ENCODE data around the gene HSDL1. TPM values are rescaled to one million over a fixed set of nuclear protein-coding genes. Genes with fewer than 3 reads are reported as not detected.

HSDL1 gene
- total RNA-seq, 1 experiment from 2014 or later: 35.8 TPM

DNA sequence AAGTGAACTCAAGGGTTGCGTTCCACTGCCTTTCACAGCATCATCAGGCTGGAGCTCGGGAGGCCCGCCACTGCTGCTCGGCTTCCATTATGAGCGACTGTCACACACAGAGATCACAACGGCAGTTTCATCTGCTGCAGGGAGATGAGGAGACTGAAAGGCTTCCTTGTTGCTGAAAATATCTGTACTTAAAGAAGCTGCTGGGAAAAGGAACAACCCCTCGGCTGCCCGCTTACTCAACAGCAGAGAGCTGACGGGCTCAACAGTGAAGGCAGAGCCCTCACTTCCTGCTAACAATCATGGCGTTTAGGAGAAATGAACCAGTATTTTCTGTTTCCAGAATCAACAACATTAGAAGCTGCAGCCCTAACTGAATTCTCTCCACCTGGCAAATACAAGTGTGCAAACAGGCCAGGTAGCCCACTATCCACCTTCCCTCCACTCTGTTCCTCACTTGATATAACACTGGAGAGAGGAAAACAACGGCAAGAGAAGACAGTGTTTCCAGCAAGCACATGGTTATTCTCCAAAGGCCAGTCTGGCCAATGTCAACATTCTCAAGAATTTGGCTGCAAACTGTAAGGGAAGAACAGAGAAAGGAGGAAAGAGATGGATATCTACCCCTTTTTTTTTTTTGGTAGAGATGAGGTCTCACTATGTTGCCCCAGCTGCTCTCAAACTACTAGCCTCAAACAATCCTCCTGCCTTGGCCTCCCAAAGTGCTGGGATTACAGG is 62.0 kb downstream of the HSDL1 start:
- Histone ChIP-seq H3K36me3 (ENCODE audit: control insufficient read depth in 1 of 2, insufficient read depth in 2 of 2, low read length in 2 of 2) (peaks cover 31 to 60% of the 10 kb centered on the region in 2 experiments), H3K9ac (ENCODE audit: low read length) (no peak overlapping the region), H3K4me1 (ENCODE audit: control insufficient read depth in 1 of 2, insufficient read depth in 2 of 2, low read length in 2 of 2) (no peaks in the 10 kb centered on the region), H2AFZ (ENCODE audit: low read depth, low read length, poor library complexity, severe bottlenecking) (no peak overlapping the region), H3K9me2 (ENCODE audit: insufficient read depth) (no peaks in the 10 kb centered on the region), H3K4me2 (ENCODE audit: low read length) (no peak overlapping the region), H3K27ac (ENCODE audit: low read depth, low read length) (no peak overlapping the region), H3K79me2 (ENCODE audit: insufficient read depth, low read length) (no peaks in the 10 kb centered on the region), H3K4me3 (replicated peaks in 1 of 2; ENCODE audit: low read depth in 1 of 2, low read length in 2 of 2) (no peak overlapping the region), H3K9me3 (ENCODE audit: control insufficient read depth in 1 of 2, insufficient read depth in 1 of 2, low read depth in 1 of 2, low read length in 2 of 2) (no peaks in the 10 kb centered on the region), H4K20me1 (ENCODE audit: insufficient read depth) (no peaks in the 10 kb centered on the region), H3K27me3 (ENCODE audit: insufficient read depth, low read length) (no peaks in the 10 kb centered on the region)
- DNase-seq (ENCODE audit: low read depth, low spot score) (no peak), ATAC-seq (no peak)
- BruUV-seq (replicated peaks): no TSS peak
- POLR2A ChIA-PET: no interaction called here
- intact Hi-C loops (cut with micrococcal nuclease): no loop called here
- no peak for TF ChIP-seq SRF (IDR thresholded peaks at IDR 0.05; ENCODE audit: low read depth)
- no peak for TF ChIP-seq SP1 (IDR thresholded peaks at IDR 0.05; ENCODE audit: low read depth)
- TF ChIP-seq, protein P1, sequence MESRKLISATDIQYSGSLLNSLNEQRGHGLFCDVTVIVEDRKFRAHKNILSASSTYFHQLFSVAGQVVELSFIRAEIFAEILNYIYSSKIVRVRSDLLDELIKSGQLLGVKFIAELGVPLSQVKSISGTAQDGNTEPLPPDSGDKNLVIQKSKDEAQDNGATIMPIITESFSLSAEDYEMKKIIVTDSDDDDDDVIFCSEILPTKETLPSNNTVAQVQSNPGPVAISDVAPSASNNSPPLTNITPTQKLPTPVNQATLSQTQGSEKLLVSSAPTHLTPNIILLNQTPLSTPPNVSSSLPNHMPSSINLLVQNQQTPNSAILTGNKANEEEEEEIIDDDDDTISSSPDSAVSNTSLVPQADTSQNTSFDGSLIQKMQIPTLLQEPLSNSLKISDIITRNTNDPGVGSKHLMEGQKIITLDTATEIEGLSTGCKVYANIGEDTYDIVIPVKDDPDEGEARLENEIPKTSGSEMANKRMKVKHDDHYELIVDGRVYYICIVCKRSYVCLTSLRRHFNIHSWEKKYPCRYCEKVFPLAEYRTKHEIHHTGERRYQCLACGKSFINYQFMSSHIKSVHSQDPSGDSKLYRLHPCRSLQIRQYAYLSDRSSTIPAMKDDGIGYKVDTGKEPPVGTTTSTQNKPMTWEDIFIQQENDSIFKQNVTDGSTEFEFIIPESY (IDR thresholded peaks at IDR 0.05; ENCODE audit: extremely low read depth, insufficient replicate concordance, low read length): no peak
- no peak for TF ChIP-seq EZH2phosphoT487 (IDR thresholded peaks at IDR 0.05; ENCODE audit: borderline replicate concordance)
- TF ChIP-seq RAD21 (IDR thresholded peaks at IDR 0.05; ENCODE audit: low read depth): no peak
- TF ChIP-seq SIN3A (IDR thresholded peaks at IDR 0.05; ENCODE audit: low read depth): no peak
- no peak for TF ChIP-seq TCF7L2 (IDR thresholded peaks at IDR 0.05; ENCODE audit: borderline replicate concordance, extremely low read depth, insufficient read depth, insufficient read length)
- no peak for TF ChIP-seq FOSL1 (IDR thresholded peaks at IDR 0.05; ENCODE audit: low read depth)
- TF ChIP-seq JUND (IDR thresholded peaks at IDR 0.05): no peak
- TF ChIP-seq, protein P2, sequence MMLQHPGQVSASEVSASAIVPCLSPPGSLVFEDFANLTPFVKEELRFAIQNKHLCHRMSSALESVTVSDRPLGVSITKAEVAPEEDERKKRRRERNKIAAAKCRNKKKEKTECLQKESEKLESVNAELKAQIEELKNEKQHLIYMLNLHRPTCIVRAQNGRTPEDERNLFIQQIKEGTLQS (IDR thresholded peaks at IDR 0.05): no peak
- TF ChIP-seq, protein P3, sequence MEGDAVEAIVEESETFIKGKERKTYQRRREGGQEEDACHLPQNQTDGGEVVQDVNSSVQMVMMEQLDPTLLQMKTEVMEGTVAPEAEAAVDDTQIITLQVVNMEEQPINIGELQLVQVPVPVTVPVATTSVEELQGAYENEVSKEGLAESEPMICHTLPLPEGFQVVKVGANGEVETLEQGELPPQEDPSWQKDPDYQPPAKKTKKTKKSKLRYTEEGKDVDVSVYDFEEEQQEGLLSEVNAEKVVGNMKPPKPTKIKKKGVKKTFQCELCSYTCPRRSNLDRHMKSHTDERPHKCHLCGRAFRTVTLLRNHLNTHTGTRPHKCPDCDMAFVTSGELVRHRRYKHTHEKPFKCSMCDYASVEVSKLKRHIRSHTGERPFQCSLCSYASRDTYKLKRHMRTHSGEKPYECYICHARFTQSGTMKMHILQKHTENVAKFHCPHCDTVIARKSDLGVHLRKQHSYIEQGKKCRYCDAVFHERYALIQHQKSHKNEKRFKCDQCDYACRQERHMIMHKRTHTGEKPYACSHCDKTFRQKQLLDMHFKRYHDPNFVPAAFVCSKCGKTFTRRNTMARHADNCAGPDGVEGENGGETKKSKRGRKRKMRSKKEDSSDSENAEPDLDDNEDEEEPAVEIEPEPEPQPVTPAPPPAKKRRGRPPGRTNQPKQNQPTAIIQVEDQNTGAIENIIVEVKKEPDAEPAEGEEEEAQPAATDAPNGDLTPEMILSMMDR (IDR thresholded peaks at IDR 0.05 in 2 of 3, conservative IDR thresholded peaks at IDR 0.05 in 1 of 3; ENCODE audit: borderline replicate concordance in 1 of 3, insufficient read depth in 1 of 3, low read depth in 2 of 3, low read length in 2 of 3): no peak
- no peak for TF ChIP-seq EGR1 (IDR thresholded peaks at IDR 0.05; ENCODE audit: low read depth)
- TF ChIP-seq, protein P4, sequence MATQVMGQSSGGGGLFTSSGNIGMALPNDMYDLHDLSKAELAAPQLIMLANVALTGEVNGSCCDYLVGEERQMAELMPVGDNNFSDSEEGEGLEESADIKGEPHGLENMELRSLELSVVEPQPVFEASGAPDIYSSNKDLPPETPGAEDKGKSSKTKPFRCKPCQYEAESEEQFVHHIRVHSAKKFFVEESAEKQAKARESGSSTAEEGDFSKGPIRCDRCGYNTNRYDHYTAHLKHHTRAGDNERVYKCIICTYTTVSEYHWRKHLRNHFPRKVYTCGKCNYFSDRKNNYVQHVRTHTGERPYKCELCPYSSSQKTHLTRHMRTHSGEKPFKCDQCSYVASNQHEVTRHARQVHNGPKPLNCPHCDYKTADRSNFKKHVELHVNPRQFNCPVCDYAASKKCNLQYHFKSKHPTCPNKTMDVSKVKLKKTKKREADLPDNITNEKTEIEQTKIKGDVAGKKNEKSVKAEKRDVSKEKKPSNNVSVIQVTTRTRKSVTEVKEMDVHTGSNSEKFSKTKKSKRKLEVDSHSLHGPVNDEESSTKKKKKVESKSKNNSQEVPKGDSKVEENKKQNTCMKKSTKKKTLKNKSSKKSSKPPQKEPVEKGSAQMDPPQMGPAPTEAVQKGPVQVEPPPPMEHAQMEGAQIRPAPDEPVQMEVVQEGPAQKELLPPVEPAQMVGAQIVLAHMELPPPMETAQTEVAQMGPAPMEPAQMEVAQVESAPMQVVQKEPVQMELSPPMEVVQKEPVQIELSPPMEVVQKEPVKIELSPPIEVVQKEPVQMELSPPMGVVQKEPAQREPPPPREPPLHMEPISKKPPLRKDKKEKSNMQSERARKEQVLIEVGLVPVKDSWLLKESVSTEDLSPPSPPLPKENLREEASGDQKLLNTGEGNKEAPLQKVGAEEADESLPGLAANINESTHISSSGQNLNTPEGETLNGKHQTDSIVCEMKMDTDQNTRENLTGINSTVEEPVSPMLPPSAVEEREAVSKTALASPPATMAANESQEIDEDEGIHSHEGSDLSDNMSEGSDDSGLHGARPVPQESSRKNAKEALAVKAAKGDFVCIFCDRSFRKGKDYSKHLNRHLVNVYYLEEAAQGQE (IDR thresholded peaks at IDR 0.05; ENCODE audit: low read depth): no peak
- TF ChIP-seq YY1 (IDR thresholded peaks at IDR 0.05; ENCODE audit: extremely low read depth, insufficient replicate concordance, low read depth, low read length): no peak
- no peak for TF ChIP-seq ZFX (IDR thresholded peaks at IDR 0.05)
- no peak for TF ChIP-seq POLR2AphosphoS5 (IDR thresholded peaks at IDR 0.05; ENCODE audit: low read depth, low read length)
- no peak for TF ChIP-seq ZNF274 (IDR thresholded peaks at IDR 0.05; ENCODE audit: low read depth, low read length)
- no peak for TF ChIP-seq ELF1 (IDR thresholded peaks at IDR 0.05; ENCODE audit: borderline replicate concordance, low read depth)
- TF ChIP-seq CBX3 (IDR thresholded peaks at IDR 0.05; ENCODE audit: low read depth): no peak
- RAD21 ChIA-PET (ENCODE audit: low non-redundant PET in 1 of 2, low total read pairs in 2 of 2, uncharacterized antibody in 2 of 2, unreplicated experiment in 2 of 2): interaction anchor here in 1 of 2 experiments (1.2 kb wide), 1 partner anchor 104 kb away, joined by 3 read pairs; no protein-coding TSS in a partner anchor
- CTCF ChIA-PET: interaction anchor here (1.4 kb wide), 1 partner anchor 194 kb away, joined by 3 read pairs; no protein-coding TSS in a partner anchor

All from HCT116 (cell line).